Spleen (tissue), 11 donors: ENCODE data around the gene AKT3. TPM values are rescaled to one million over a fixed set of nuclear protein-coding genes. Genes with fewer than 3 reads are reported as not detected.

Experiments used
- DNase-seq: peaks from one replicate; pipeline ENCODE4 v3.0.0-alpha.2; 2020
- H3K27ac ChIP-seq, 8 donors: fragments of 200-600 bp; sonication (generic) in 7 of 8; 1 replicate in 4 of 8; 2 replicates in 4 of 8; pipeline versions ENCODE4 v1.5.0 to v1.8.0; 2016 to 2021; ENCODE audit warnings: inconsistent platforms in 4 of 8, mild to moderate bottlenecking in 4 of 8, moderate library complexity in 1 of 8
- H3K27me3 ChIP-seq, 7 donors: fragments of 200-600 bp; sonication (generic) in 6 of 7; replicated peaks in 1 of 7; 1 replicate in 4 of 7; 2 replicates in 3 of 7; pipeline versions ENCODE4 v1.5.0 to v1.8.0; 2016 to 2021; ENCODE audit warnings: inconsistent platforms in 3 of 7, mild to moderate bottlenecking in 1 of 7
- H3K36me3 ChIP-seq, 6 donors: fragments of 200-600 bp; sonication (generic) in 5 of 6; 1 replicate in 4 of 6; 2 replicates in 2 of 6; pipeline versions ENCODE4 v1.5.0 to v1.8.0; 2016 to 2021; ENCODE audit warnings: inconsistent platforms in 2 of 6
- H3K4me1 ChIP-seq, 6 donors: fragments of 200-600 bp; sonication (generic) in 5 of 6; 1 replicate in 3 of 6; 2 replicates in 3 of 6; pipeline versions ENCODE4 v1.5.0 to v1.8.0; 2016 to 2021; ENCODE audit warnings: inconsistent platforms in 3 of 6
- H3K4me3 ChIP-seq, 8 donors: fragments of 200-600 bp; sonication (generic) in 7 of 8; 1 replicate in 4 of 8; 2 replicates in 4 of 8; pipeline versions ENCODE4 v1.5.0 to v1.8.0; 2016 to 2021; ENCODE audit warnings: inconsistent platforms in 4 of 8, mild to moderate bottlenecking in 4 of 8, moderate library complexity in 2 of 8
- H3K9me3 ChIP-seq, 8 donors: fragments of 200-600 bp; sonication (generic) in 7 of 8; 1 replicate in 4 of 8; 2 replicates in 4 of 8; pipeline versions ENCODE4 v1.5.0 to v1.8.0; 2016 to 2021; ENCODE audit warnings: inconsistent platforms in 4 of 8
- POLR2A ChIP-seq, 3 donors: fragments of 450-650 bp; IDR thresholded peaks; one replicate each; pipeline ENCODE4 v1.5.1; 2017; ENCODE audit warnings: antibody characterized with exemption in 3 of 3, mild to moderate bottlenecking in 1 of 3
- POLR2AphosphoS5 ChIP-seq, 3 donors: sonication (generic); formaldehyde crosslinking; IDR thresholded peaks; one replicate each; pipeline ENCODE4 v1.5.1; 2017; ENCODE audit warnings: antibody characterized with exemption in 3 of 3
- WGBS, 5 donors: extraction: QIAGEN DNeasy Blood & Tissue Kit in 3 of 5; methylation state at CpG; one replicate each; pipeline versions ENCODE4 v1.1.5 to v1.1.7; 2013 to 2018; 5-methylcytosine and 5-hydroxymethylcytosine counted together
- intact Hi-C: fragments of 100-400 bp; cut with DNase I; formaldehyde crosslinking; loops from one replicate; pipeline ENCODE4 v1.15.0; 2023; ENCODE audit warnings: low total_unique reads
- polyA plus RNA-seq, 3 donors: library from polyadenylated mRNA; stranded (reverse); fragments of 200-250 nt; gene quantifications; one replicate each; pipeline ENCODE4 v1.2.1, GENCODE V29; 2013
- total RNA-seq, 7 donors: library from RNA; depleted of rRNA in 3 of 7; stranded (reverse); fragments of >200 nt in 3 of 7; fragmentation: NEBNext Ultra II Directional in 4 of 7; extraction: Animal tissue kit (Norgen Biotek cat#: 25700) in 4 of 7; gene quantifications; one replicate each; pipeline versions ENCODE4 v1.1.0 to v1.2.1, GENCODE V29; 2016 to 2021
- TF ChIP-seq, protein P1 (sequence below), 11 experiments: fragments of 200-600 bp in 7 of 11; fragments of 450-650 bp in 4 of 11; sonication (generic) in 4 of 11; IDR thresholded peaks in 8 of 11; conservative IDR thresholded peaks in 3 of 11; 1 replicate in 7 of 11; 2 replicates in 4 of 11; pipeline versions ENCODE4 v1.4.0 to v1.8.0; 2016 to 2021; ENCODE audit warnings: antibody characterized with exemption in 11 of 11, inconsistent platforms in 4 of 11, mild to moderate bottlenecking in 1 of 11
- donor health status: healthy with polysubstance abuse.
- donor health status: DM: no; HTN: no; CAD: no; lungs with moderate emphysema.
- donor health status: DM: no; HTN: no; CAD: no.
- donor health status: Bipolar disorder and iron deficiency.
- donor health status: healthy.
- donor health status: DM: no; HTN: no; CAD: no.
- donor health status: DM: yes; HTN: yes; CAD: no.

Gene AKT3
- total and polyA plus RNA-seq, 10 donors, result 4.3 to 91.3 (median 46.4) TPM

- Histone ChIP-seq H3K27ac (no peak overlapping the region), H3K9me3 (no peaks in the 10 kb centered on the region), H3K36me3 (peaks cover 0 to 39% (median 0%) of the 10 kb centered on the region in 6 donors), H3K27me3 (no peaks in the 10 kb centered on the region), H3K4me1 (peaks cover 0 to 14% (median 11%) of the 10 kb centered on the region in 6 donors), H3K4me3 (no peak overlapping the region)
- DNase-seq, result no peak
- WGBS, 5 donors, result 94 to 97% (median 96%) methylated on average over 9 of the region's 9 CpGs
- intact Hi-C loops, result no loop called here
- no peak for TF ChIP-seq POLR2AphosphoS5 (IDR thresholded peaks at IDR 0.05)
- TF ChIP-seq, protein P1, sequence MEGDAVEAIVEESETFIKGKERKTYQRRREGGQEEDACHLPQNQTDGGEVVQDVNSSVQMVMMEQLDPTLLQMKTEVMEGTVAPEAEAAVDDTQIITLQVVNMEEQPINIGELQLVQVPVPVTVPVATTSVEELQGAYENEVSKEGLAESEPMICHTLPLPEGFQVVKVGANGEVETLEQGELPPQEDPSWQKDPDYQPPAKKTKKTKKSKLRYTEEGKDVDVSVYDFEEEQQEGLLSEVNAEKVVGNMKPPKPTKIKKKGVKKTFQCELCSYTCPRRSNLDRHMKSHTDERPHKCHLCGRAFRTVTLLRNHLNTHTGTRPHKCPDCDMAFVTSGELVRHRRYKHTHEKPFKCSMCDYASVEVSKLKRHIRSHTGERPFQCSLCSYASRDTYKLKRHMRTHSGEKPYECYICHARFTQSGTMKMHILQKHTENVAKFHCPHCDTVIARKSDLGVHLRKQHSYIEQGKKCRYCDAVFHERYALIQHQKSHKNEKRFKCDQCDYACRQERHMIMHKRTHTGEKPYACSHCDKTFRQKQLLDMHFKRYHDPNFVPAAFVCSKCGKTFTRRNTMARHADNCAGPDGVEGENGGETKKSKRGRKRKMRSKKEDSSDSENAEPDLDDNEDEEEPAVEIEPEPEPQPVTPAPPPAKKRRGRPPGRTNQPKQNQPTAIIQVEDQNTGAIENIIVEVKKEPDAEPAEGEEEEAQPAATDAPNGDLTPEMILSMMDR (IDR thresholded peaks at IDR 0.05 in 8 of 11, conservative IDR thresholded peaks at IDR 0.05 in 3 of 11), result no peak
- no peak for TF ChIP-seq POLR2A (IDR thresholded peaks at IDR 0.05)
Observed at GRCh38 chr1:243457363-243457982, 392.6 kb downstream of the AKT3 start.

DNA sequence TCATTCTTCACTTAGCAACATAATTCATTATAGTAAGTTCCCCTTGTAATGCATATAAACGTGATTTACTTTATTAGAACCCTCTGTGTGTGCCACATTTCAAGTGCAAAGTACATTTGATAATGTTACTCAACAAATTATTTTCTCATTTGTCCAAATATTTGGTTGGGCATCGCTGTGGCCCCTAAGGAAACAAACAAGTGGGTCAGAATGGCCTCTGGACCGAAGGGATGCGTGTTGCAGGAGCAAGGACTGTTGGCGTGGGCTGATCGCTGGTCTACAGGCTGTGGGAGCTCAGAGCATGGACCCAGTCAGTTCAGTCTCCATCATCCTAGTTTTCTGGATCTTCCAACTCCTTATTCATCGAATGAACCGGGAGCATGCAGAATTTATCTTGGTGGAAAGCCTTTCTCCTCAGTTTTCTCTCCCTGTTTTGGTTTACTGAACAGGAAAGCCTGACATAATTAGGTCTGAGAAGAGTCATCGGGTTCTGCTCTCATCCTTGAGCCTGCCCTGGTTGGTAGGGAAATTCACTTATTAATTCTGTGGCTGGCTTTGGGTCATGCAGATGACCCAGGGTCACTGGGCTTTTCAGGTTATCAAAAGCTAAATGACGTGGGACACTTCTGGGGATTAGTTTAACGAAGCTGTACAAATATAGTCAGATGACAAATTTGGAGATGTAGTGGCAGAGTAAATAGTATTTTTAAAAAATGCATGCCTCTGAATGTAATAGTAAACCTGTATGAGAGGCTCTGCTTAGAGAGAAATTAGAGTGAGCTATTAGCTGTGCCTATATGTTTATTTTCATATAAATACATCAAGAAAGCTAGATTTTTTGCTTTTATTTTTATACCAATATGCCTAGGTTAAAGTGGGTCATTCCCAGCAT is 394.0 kb downstream of the AKT3 start:
- intact Hi-C loops, result no loop called here
- Histone ChIP-seq H3K36me3 (peaks cover 0 to 27% (median 0%) of the 10 kb centered on the region in 6 donors), H3K27me3 (no peaks in the 10 kb centered on the region), H3K27ac (no peak overlapping the region), H3K4me1 (peaks cover 0 to 27% (median 14%) of the 10 kb centered on the region in 6 donors), H3K9me3 (no peaks in the 10 kb centered on the region), H3K4me3 (no peak overlapping the region)
- no peak for TF ChIP-seq POLR2A (IDR thresholded peaks at IDR 0.05)
- TF ChIP-seq, protein P1 (IDR thresholded peaks at IDR 0.05 in 8 of 11, conservative IDR thresholded peaks at IDR 0.05 in 3 of 11), result no peak
- no peak for TF ChIP-seq POLR2AphosphoS5 (IDR thresholded peaks at IDR 0.05)
- no peak for DNase-seq
- WGBS, 5 donors, result 92 to 96% (median 95%) methylated on average over 11 of the region's 11 CpGs

DNA sequence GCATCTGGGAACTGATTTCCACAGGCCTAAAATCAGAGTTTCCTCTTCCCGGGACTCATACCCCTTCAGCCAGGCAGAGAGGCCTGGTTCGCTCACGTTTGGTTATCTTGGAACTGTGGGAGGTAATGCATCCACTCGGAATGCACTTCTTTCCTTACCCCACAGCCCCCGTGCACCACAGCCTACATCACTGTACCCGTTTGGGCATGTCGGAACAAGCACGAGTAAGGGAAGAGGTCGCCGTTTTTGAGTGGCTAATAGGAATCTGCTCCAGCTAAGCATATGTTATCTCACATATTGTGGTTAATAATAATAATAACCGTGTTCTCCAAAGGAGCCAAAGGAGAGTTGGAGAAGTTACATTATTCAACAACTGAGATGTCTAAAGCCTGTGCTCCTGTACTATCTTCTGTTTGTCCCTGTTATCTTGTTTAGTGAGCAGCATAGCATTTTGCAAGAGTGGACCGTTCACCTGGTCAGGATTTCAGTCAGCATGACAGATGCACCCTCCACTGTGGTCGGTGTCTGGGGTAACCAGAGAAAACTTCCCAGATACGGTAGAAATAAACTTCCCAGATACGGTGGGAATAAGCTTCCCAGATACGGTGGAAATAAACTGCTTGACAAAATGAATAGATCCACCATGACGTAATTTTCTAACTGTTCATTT is 395.6 kb downstream of the AKT3 start:
- WGBS, 5 donors, result 87 to 96% (median 91%) methylated on average over 17 of the region's 17 CpGs
- H3K36me3 ChIP-seq, result peaks cover 0 to 18% (median 0%) of the 10 kb centered on the region in 6 donors
- no peak for DNase-seq
- H3K9me3 ChIP-seq, result no peaks in the 10 kb centered on the region
- peaks cover 0 to 25% (median 12%) of the 10 kb centered on the region in 6 donors for H3K4me1 ChIP-seq
- no peak overlapping the region for H3K27ac ChIP-seq
- intact Hi-C loops, result no loop called here
- H3K4me3 ChIP-seq, result no peak overlapping the region
- TF ChIP-seq POLR2A (IDR thresholded peaks at IDR 0.05), result no peak
- TF ChIP-seq, protein P1 (IDR thresholded peaks at IDR 0.05 in 8 of 11, conservative IDR thresholded peaks at IDR 0.05 in 3 of 11), result no peak
- no peak for TF ChIP-seq POLR2AphosphoS5 (IDR thresholded peaks at IDR 0.05)
- H3K27me3 ChIP-seq, result no peaks in the 10 kb centered on the region
